Activated T-helper 1 cell treated with Interleukin-2 at 50 U/mL for 16 hours (primary cell): ENCODE measurements around the gene TNPO1.
"Not testable (repeated sequence)": the region's sequence is repeated elsewhere in the genome, so short reads cannot be mapped to it uniquely, and the experiment has no call there.

Experiments
- DNase-seq: peaks from one replicate; pipeline ENCODE4 v3.0.0-alpha.2; 2020; ENCODE audit warnings: low read depth

The TNPO1 gene

GRCh38 chr5:72854419-72854818 is 38.0 kb downstream of the TNPO1 start:
- DNase-seq: no peak

- no peak for DNase-seq
Observed at GRCh38 chr5:72855821-72856220, 39.4 kb downstream of the TNPO1 start.

- no peak for DNase-seq
Observed at GRCh38 chr5:72857396-72857795, 40.9 kb downstream of the TNPO1 start.

DNA sequence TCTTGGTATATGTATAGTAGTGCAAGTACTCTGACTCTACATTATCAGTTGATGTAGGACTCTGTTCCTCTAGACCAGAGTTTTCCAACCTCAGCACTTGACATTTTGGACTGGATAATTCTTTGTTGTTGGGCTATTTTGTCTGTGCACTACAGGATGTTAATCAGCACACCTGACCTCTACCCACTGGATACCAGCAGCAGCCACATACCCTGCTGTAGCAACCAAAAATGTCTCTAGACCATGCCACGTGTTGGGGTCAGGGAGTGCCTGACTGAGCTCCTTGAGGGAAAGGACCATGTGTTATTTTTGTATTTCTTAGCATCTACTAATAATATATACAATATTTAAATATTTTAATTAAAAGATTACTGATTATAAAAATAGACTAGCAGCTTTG is 42.7 kb downstream of the TNPO1 start:
- no peak for DNase-seq

GRCh38 chr5:72860499-72860898 is 44.0 kb downstream of the TNPO1 start:
- DNase-seq: no peak

DNA sequence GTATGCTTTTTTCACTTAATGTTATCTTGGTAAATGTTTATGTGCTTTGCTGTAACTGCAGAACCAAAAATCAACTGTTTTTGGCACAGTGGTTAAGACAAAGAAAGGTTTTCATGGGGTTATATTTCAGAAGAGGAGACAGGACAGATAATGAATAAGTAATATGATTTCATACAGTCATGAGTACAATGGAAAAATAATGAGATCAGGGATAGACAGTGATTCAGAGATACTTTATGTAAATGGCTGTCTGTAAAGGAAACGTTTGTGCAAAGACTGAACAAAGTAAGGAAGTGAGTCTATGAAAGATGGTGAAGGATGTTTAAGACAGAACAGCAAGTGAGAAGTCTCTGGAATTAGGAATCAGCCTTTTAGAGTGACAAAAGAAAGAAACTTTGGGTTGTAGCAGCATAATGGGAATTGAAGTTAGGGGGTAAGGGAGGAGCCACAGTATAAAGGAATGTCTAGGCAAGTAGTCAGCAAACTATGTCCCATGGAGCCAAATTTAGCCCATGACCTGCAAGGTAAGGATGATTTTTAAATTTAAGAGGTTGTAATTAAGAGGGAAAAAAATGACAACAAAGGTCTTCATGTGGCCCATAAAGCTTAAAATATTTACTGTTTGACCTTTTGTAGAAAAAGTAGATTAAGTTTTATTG is 55.0 kb downstream of the TNPO1 start:
- DNase-seq: no peak

- no peak for DNase-seq
Observed at GRCh38 chr5:72878854-72879253, 62.4 kb downstream of the TNPO1 start.

DNA sequence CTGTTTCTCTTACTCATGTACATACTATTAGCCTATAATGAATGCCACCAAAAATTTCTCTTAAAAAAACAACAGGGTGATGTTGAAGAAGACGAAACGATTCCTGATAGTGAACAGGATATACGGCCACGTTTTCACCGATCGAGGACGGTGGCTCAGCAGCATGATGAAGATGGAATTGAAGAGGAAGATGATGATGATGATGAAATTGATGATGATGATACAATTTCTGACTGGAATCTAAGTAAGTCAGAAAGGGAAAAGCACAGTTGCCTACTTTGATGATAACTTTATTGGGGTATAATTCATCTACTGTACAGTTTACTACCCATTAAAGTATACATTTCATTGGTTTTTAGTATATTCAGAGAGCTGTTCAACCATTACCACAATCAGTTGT is 66.5 kb downstream of the TNPO1 start:
- DNase-seq: no peak

GRCh38 chr5:72883850-72884249 is 67.4 kb downstream of the TNPO1 start:
- no peak for DNase-seq

- DNase-seq: no peak
Observed at GRCh38 chr5:72884892-72885291, 68.4 kb downstream of the TNPO1 start.

DNA sequence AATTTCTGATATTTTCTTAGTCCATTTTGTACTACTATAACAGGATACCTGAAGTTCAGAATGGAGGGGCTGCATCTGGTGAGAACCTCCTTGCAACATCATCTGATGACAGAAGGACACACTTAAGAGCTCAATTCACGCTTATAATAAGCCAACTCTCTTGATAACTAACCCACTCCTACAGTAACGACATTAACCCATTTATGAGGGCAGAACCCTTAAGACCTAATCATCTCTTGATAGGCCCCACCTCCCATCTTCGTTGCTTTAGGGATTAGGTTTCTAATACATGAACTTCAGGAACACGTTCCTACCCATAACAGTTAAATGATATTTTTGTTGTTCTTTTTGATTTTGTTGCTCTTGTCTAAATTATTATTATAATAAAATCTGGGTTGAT is 69.4 kb downstream of the TNPO1 start:
- DNase-seq: no peak

DNA sequence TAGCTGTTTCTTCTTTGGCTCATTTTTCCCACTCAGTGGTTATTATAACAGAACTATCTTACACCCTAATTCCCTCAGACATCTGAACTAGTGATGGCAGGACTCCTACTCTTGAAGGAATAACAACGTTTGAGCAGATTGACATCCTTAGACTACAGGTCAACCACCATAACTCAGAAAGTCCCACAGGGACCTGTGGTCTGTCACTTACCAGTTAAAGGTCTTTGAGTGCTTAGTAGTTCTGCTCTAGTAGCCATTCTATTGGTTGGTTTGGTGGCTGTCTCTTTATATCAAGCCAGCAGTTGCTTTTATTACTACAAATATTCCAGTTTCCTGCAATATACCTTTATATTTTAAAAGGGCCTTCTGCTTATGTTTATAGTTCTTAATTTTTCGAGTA is 72.1 kb downstream of the TNPO1 start:
- DNase-seq: no peak

GRCh38 chr5:72889324-72889723 is 72.9 kb downstream of the TNPO1 start:
- no peak for DNase-seq

DNA sequence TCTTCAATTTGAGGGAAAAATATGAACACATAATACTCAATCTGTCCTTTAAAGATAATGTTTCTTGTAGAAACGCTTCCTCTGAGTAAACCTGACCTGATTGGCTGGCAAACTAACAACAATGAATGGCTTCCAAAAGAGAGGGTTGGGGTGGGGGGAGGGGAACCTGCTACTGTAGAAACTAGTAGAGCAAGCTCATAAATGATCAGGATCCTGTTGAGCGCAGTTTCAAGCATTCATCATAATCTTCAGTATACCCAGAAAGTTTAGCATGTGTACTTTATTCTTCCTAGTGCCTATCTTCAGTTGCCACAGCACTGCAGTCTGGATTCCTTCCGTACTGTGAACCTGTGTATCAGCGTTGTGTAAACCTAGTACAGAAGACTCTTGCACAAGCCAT is 76.4 kb downstream of the TNPO1 start:
- no peak for DNase-seq

GRCh38 chr5:72895758-72896157 is 79.3 kb downstream of the TNPO1 start:
- no peak for DNase-seq

- no peak for DNase-seq
Observed at GRCh38 chr5:72906806-72907205, 90.3 kb downstream of the TNPO1 start.

DNA sequence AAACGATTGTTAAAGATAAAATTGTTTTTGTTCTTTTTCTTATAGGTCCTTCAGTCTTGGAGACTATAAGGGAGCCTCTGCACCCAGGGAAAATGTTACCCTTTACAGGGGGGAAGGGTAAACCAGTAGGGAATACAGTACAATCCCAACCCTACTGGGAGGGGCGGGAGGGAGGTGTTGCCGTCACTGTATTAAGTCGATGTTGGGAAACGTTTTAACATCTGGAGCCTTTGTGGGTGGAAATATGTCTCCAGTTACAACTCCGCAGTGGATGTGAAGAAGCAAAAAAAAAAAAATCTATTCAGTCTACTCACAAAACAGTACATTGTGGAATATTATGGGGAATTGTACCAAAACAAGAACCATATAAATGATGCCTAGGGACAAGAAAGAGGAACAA is 92.2 kb downstream of the TNPO1 start:
- no peak for DNase-seq

- DNase-seq: no peak
Observed at GRCh38 chr5:72917371-72917776, 100.9 kb downstream of the TNPO1 start.

- DNase-seq: no peak
Observed at GRCh38 chr5:72920690-72921502, 104.4 kb downstream of the TNPO1 start.

DNA sequence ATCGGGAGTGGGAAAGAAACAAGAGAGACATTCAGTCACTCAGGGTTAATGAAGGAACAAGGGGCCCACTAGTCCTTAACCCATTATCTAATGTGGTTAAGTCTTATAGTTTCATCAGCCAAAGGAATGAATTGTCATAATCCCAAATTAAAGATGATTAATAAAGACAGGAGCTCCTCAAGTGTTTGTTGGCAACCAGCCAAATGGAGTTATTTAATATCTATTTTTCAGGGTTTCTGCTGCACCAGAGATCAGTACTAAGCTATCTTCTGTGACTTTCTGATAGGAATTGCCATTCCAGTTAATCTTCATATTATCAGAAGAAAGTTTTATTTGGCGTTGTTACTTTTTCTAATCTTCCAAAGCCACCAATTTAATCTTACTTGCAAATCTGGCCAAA is 105.4 kb downstream of the TNPO1 start:
- DNase-seq: no peak

DNA sequence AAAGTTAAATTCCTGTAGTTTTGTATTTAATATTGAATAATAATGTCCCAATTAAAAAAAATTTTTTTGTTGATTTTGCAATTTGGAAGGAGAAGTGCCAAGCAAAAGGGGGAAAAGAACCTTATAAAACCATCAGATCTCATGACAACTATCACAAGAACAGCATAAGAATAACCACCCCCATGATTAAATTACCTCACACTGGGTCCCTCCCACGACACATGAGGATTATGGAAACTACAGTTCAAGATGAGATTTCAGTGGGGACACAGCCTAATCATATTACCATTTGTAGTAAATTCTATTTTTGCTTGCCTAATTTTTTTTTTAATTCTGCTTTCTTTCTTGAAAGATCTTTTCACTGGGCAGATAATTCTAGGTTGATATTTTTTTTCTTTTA is 106.0 kb downstream of the TNPO1 start:
- DNase-seq: no peak

DNA sequence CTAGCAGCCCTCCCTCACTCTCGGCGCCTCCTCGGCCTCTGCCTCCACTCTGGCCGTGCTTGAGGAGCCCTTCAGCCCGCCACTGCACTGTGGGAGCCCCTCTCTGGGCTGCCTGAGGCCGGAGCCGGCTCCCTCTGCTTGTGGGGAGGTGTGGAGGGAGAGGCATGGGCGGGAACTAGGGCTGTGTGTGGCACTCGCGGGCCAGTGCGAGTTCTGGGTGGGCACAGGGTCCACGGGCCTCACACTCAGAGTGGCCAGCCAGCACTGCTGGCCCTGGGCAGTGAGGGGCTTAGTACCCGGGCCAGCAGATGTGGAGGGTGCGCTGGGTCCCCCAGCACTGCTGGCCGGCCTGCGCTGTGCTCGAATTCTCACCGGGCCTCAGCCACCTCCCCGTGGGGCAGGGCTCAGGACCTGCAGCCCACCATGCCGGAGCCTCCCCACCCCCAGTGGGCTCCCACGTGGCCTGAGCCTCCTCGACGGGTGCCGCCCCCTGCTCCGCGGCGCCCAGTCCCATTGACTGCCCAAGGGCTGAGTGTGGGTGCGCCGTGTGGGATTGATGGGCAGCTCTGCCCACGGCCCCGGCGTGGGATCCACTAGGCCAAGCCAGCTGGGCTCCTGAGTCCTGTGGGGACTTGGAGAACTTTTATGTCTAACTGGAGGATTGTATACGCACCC is 109.0 kb downstream of the TNPO1 start:
- no peak for DNase-seq

- not testable (repeated sequence) for DNase-seq
Observed at GRCh38 chr5:72932686-72933085, 116.2 kb downstream of the TNPO1 start.
